Activated T-cell treated with anti-CD3 and anti-CD28 coated beads for 4 hours (primary cell): ENCODE measurements around the gene ADCY10.
"Not testable (repeated sequence)": the region's sequence is repeated elsewhere in the genome, so short reads cannot be mapped to it uniquely, and the experiment has no call there.

ENCODE experiments used
- DNase-seq: peaks from one replicate; pipeline ENCODE4 v3.0.0-alpha.2; 2020

Gene ADCY10

GRCh38 chr1:167924543-167925231, 10.8 kb upstream of the ADCY10 start:
- DNase-seq, result no peak

GRCh38 chr1:167924102-167924501, 10.2 kb upstream of the ADCY10 start:
- DNase-seq, result no peak

GRCh38 chr1:167923324-167924056, 9.6 kb upstream of the ADCY10 start:
- no peak for DNase-seq

GRCh38 chr1:167922611-167923074, 8.7 kb upstream of the ADCY10 start:
- no peak for DNase-seq

GRCh38 chr1:167922023-167922422, 8.1 kb upstream of the ADCY10 start:
- no peak for DNase-seq

GRCh38 chr1:167916766-167917511, 3.0 kb upstream of the ADCY10 start:
- no peak for DNase-seq

- DNase-seq, result no peak
Measured at GRCh38 chr1:167915569-167915968, 1.6 kb upstream of the ADCY10 start.

- no peak for DNase-seq
Measured at GRCh38 chr1:167912294-167912693, 1.6 kb downstream of the ADCY10 start.

GRCh38 chr1:167911413-167911812, 2.5 kb downstream of the ADCY10 start:
- DNase-seq, result no peak

GRCh38 chr1:167910530-167910929, 3.4 kb downstream of the ADCY10 start:
- DNase-seq, result no peak

GRCh38 chr1:167909691-167910180, 4.2 kb downstream of the ADCY10 start:
- DNase-seq, result no peak

GRCh38 chr1:167905671-167906070, 8.3 kb downstream of the ADCY10 start:
- no peak for DNase-seq

GRCh38 chr1:167905182-167905581, 8.8 kb downstream of the ADCY10 start:
- no peak for DNase-seq

GRCh38 chr1:167904652-167905130, 9.2 kb downstream of the ADCY10 start:
- no peak for DNase-seq

GRCh38 chr1:167900907-167901306, 13.0 kb downstream of the ADCY10 start:
- DNase-seq, result no peak

- no peak for DNase-seq
Measured at GRCh38 chr1:167899253-167899681, 14.7 kb downstream of the ADCY10 start.

GRCh38 chr1:167898578-167899222, 15.2 kb downstream of the ADCY10 start:
- no peak for DNase-seq

- DNase-seq, result no peak
Measured at GRCh38 chr1:167893798-167894197, 20.1 kb downstream of the ADCY10 start.

GRCh38 chr1:167890400-167890799, 23.5 kb downstream of the ADCY10 start:
- DNase-seq, result no peak

- DNase-seq, result not testable (repeated sequence)
Measured at GRCh38 chr1:167887187-167887586, 26.7 kb downstream of the ADCY10 start.

- DNase-seq, result no peak
Measured at GRCh38 chr1:167882376-167882775, 31.6 kb downstream of the ADCY10 start.

- DNase-seq, result no peak
Measured at GRCh38 chr1:167881786-167882185, 32.1 kb downstream of the ADCY10 start.

- no peak for DNase-seq
Measured at GRCh38 chr1:167881069-167881468, 32.9 kb downstream of the ADCY10 start.
